IPS-18a (cell line): ENCODE results near the gene HIC1.

Experiments
- H3K27ac ChIP-seq: one replicate; pipeline ENCODE4 v1.5.1; 2013; ENCODE audit warnings: low read length
- H3K27me3 ChIP-seq: one replicate; pipeline ENCODE4 v1.6.1; 2013; ENCODE audit warnings: mild to moderate bottlenecking, low read length; ENCODE audit not compliant: control insufficient read depth, insufficient read depth
- H3K36me3 ChIP-seq: one replicate; pipeline ENCODE4 v1.6.1; 2013; ENCODE audit warnings: low read depth, low read length; ENCODE audit not compliant: control insufficient read depth
- H3K4me1 ChIP-seq: one replicate; pipeline ENCODE4 v1.6.1; 2013; ENCODE audit warnings: low read depth, low read length; ENCODE audit not compliant: control insufficient read depth
- H3K4me3 ChIP-seq: one replicate; pipeline ENCODE4 v1.5.1; 2013; ENCODE audit warnings: low read length
- H3K9ac ChIP-seq: one replicate; pipeline ENCODE4 v1.6.1; 2013; ENCODE audit warnings: mild to moderate bottlenecking, low read length, moderate library complexity
- H3K9me3 ChIP-seq: one replicate; pipeline ENCODE4 v1.6.1; 2013; ENCODE audit warnings: low read depth, low read length; ENCODE audit not compliant: control insufficient read depth

Gene HIC1

GRCh38 chr17:2051061-2051932, 3.6 kb upstream of the HIC1 start:
- no peaks in the 10 kb centered on the region for H3K4me1 ChIP-seq
- H3K9ac ChIP-seq, result no peak overlapping the region
- H3K36me3 ChIP-seq, result no peaks in the 10 kb centered on the region
- no peak overlapping the region for H3K27ac ChIP-seq
- peaks cover 85% of the 10 kb centered on the region for H3K27me3 ChIP-seq
- no peak overlapping the region for H3K4me3 ChIP-seq
- H3K9me3 ChIP-seq, result no peaks in the 10 kb centered on the region

GRCh38 chr17:2051933-2052559, 2.9 kb upstream of the HIC1 start:
- no peaks in the 10 kb centered on the region for H3K36me3 ChIP-seq
- H3K4me3 ChIP-seq, result no peak overlapping the region
- H3K27ac ChIP-seq, result no peak overlapping the region
- H3K9me3 ChIP-seq, result no peaks in the 10 kb centered on the region
- no peak overlapping the region for H3K9ac ChIP-seq
- H3K27me3 ChIP-seq, result peaks cover 91% of the 10 kb centered on the region
- no peaks in the 10 kb centered on the region for H3K4me1 ChIP-seq

GRCh38 chr17:2053380-2054261, 1.3 kb upstream of the HIC1 start:
- H3K9me3 ChIP-seq, result no peaks in the 10 kb centered on the region
- H3K4me1 ChIP-seq, result no peaks in the 10 kb centered on the region
- H3K9ac ChIP-seq, result no peak overlapping the region
- H3K27ac ChIP-seq, result no peak overlapping the region
- no peaks in the 10 kb centered on the region for H3K36me3 ChIP-seq
- peak overlapping the region; percentile 39 for H3K4me3 ChIP-seq
- H3K27me3 ChIP-seq, result peaks cover 87% of the 10 kb centered on the region

- Histone ChIP-seq H3K36me3 (no peaks in the 10 kb centered on the region), H3K4me3 (peak overlapping the region; percentile 39), H3K27me3 (peaks cover 87% of the 10 kb centered on the region), H3K27ac (no peak overlapping the region), H3K9ac (no peak overlapping the region), H3K9me3 (no peaks in the 10 kb centered on the region), H3K4me1 (no peaks in the 10 kb centered on the region)
Observed at GRCh38 chr17:2054262-2054511, 716 bp upstream of the HIC1 start.

GRCh38 chr17:2055292-2056205, 646 bp downstream of the HIC1 start:
- H3K9ac ChIP-seq, result no peak overlapping the region
- H3K4me1 ChIP-seq, result no peaks in the 10 kb centered on the region
- H3K27me3 ChIP-seq, result peaks cover 87% of the 10 kb centered on the region
- peak overlapping the region; percentile 39 for H3K4me3 ChIP-seq
- H3K27ac ChIP-seq, result no peak overlapping the region
- no peaks in the 10 kb centered on the region for H3K9me3 ChIP-seq
- H3K36me3 ChIP-seq, result no peaks in the 10 kb centered on the region

GRCh38 chr17:2056206-2057174, 1.6 kb downstream of the HIC1 start:
- Histone ChIP-seq H3K4me3 (no peak overlapping the region), H3K9ac (no peak overlapping the region), H3K9me3 (no peaks in the 10 kb centered on the region), H3K27ac (no peak overlapping the region), H3K4me1 (no peaks in the 10 kb centered on the region), H3K36me3 (no peaks in the 10 kb centered on the region), H3K27me3 (peaks cover 78% of the 10 kb centered on the region)

GRCh38 chr17:2057175-2057759, 2.4 kb downstream of the HIC1 start:
- Histone ChIP-seq H3K36me3 (no peaks in the 10 kb centered on the region), H3K9me3 (no peaks in the 10 kb centered on the region), H3K27me3 (peaks cover 70% of the 10 kb centered on the region), H3K4me3 (no peak overlapping the region), H3K4me1 (peaks cover under 1% of the 10 kb centered on the region), H3K9ac (no peak overlapping the region), H3K27ac (no peak overlapping the region)

- Histone ChIP-seq H3K4me3 (no peak overlapping the region), H3K9ac (no peak overlapping the region), H3K27me3 (peaks cover 66% of the 10 kb centered on the region), H3K27ac (no peak overlapping the region), H3K4me1 (peaks cover 8% of the 10 kb centered on the region), H3K36me3 (no peaks in the 10 kb centered on the region), H3K9me3 (no peaks in the 10 kb centered on the region)
Observed at GRCh38 chr17:2057760-2058585, 3.1 kb downstream of the HIC1 start.

GRCh38 chr17:2058586-2059546, 4.0 kb downstream of the HIC1 start:
- peaks cover 16% of the 10 kb centered on the region for H3K4me1 ChIP-seq
- H3K36me3 ChIP-seq, result no peaks in the 10 kb centered on the region
- peaks cover 57% of the 10 kb centered on the region for H3K27me3 ChIP-seq
- H3K9ac ChIP-seq, result no peak overlapping the region
- H3K9me3 ChIP-seq, result no peaks in the 10 kb centered on the region
- peak overlapping the region; percentile 37 for H3K4me3 ChIP-seq
- H3K27ac ChIP-seq, result no peak overlapping the region
